HG03432 (cell line): ENCODE data around the gene NOC2L.

Source experiments
- ATAC-seq: cut with Tn5 transposase; IDR thresholded peaks from one replicate; pipeline ENCODE4 v1.9.1; 2021; ENCODE audit warnings: mild to moderate bottlenecking, moderate library complexity; ENCODE audit not compliant: unreplicated experiment

Gene NOC2L

DNA sequence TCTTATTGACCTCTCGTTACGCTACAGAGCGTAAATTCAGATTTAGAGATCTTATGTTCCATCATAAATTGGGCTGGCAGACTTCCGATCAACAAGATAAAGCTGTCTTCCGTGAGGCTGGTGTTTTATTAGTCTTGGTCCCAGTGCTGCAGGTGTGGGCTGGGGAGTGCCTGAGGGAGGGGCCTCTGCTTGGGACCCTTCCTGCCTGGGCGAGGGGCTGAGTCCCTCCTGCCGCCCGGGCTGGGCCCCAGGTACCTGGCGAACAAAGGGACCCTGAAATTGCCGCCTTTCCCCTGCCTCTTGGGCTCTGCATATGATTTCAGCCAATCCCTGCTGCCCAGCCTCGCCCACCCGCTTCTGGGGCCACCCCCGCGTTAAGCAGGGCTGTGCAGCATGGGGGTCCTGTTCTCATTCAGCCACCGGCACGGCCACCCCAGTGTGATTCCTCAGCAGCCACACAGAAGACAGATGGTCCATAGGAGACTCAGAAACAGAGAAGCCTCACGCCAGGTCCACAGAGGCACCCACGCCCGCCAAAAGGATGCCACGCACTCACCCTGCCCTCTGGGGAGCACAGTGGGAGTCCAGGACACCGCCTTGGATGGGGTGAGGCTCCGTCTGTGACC, 41.5 kb downstream of the NOC2L start:
- ATAC-seq, result no peak

DNA sequence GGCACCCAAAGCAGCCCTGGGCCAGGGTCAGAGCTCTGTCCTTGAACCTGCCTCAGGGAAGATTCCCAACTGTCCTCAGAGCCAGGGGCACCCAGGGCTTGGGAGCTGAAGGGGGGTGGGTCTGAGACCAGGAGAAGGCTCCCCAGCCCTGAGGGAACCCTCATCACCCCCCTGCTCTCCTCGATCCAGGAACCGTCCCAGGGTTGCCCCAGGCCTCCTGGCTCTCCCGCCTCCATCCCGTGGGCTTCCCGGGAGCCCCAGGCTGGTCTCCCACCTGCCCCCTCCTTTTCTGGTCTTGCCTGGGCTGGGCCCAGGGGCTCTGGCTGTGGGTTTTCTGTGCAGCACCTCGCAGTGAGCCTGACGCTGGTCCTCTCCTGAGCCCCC, 42.0 kb downstream of the NOC2L start:
- no peak for ATAC-seq

DNA sequence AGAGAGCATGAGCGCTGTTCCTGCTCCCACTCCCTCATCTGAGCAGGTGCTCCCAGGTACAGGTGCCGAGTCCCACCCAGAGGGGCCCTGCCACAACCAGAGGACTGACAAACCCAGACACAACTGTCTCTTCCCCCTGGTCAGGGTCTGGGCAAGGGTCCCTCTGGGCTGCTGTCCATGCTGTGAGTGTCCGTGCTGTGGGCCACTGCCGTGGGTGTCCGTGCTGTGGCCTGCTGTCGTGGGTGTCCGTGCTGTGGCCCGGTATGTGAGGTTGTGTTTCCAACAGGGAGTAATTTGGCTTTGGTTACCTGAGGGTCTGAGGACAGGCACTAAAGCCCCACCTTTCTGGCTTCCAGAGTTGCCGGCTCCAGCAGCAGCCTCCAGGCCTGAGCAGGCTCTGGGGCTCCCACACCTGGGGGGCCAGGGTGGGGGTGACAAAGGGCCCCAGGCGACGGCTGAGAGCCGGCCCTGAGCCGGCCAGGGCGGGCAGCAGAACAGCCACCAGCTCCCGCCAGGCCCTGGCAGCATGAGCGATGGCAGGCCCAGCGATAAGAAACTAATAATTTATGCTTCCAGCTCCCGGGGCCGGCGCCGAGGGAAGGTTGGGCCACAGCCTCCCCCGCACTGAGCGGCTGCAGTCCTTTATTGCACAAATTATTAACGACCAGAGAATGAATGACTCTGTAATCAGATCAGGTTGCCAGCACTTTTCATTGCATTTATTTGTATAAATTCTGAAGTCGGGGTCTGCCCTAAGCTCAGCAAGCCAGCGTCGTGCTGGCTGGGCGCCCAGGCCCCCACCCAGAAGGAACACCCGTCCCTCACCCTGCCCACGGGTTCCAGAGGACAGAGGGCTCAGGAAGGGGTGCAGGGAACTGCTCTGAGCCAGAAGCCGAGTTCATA, 42.6 kb downstream of the NOC2L start:
- ATAC-seq, result no peak

DNA sequence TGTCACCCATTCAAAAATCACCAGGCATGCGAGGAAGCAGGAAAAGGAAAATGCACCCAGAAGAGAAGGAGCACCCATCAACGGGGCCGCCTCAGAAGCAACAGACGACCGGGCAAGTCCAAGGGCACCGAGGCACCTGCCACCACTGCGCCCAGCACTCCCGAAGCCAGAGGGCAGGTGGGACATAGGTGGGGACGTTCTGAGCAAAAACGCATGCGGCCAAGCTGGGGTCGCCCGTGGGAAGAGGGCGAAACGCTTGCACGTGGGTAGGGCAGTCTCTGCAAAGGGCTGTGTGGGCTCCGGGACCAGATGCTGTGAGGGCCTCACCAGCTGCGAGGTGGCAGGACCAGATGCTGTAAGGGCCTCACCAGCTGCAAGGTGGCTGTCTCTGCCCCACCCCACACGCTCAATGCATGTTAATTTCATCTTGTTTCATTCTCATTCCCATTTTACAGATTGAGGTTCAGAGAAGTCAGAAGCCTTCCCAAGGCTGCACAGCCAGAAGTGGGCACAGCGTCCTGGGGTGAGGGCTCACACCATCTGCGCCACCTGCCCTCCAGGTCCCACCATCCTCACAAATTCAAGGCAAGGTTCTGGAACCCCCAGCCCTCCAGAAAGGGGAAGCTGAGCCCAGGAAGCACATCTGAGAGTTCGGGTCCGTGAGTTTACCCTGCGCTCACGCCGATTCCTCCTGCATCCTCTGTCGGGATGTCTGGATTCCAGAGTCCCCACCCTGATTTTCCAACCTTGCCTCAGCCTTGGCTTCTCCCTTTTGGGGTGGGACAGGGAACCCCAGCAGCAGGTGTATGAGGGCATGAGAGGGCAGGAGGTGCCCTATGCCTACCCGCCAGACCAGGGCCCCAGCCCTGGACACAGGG, 43.5 kb downstream of the NOC2L start:
- ATAC-seq, result no peak

DNA sequence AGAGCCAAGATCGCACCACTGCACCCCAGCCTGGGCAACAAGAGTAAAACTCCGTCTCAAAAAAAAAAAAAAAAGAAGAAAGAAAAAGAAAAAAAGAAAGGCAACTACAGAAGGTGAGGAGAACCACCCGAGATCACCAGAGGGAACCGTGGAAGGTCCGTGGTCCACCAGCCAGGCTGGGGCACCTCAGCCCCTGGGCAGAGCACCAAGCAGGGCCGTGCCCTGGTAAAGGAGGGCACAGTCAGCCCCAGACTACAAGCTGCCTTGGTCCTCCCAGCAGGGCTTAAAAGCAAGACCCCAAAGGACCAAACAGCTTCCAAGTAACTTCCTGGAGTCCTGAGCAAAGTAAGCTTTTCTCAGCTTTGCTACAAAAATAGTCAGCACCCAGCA, 44.2 kb downstream of the NOC2L start:
- no peak for ATAC-seq

DNA sequence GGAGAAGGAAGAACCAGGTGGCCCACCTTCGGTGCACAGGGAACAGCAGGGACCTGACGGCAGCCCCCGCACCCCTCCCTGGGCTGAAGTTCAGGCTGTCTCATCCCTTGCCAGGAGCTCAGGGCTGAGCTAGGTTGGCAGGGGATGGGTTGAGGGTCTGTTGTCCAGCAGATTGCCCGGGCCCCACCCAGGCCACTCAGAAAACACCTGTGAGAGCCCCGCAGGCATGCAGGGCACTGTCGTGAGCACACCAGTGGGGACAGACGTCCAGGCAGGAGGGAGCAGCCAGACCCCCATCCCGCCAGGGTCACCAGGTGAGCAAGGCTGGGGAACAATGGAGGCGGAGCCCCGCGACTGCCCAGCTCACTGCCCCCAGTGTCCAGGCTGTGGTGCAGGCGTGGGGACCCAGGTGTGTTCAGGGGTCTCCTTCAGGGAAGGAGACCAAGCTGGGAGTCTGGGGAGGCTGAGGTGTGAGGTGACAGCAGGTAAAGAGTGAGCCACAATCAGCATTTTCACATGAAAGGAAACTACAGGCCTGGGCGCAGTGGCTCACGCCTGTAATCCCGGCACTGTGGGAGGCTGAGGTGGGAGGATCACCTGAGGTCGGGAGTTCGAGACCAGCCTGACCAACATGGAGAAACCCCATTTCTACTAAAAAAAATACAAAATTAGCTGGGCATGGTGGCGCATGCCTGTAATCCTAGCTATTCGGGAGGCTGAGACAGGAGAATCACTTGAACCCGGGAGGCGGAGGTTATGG, 44.7 kb downstream of the NOC2L start:
- ATAC-seq, result no peak

DNA sequence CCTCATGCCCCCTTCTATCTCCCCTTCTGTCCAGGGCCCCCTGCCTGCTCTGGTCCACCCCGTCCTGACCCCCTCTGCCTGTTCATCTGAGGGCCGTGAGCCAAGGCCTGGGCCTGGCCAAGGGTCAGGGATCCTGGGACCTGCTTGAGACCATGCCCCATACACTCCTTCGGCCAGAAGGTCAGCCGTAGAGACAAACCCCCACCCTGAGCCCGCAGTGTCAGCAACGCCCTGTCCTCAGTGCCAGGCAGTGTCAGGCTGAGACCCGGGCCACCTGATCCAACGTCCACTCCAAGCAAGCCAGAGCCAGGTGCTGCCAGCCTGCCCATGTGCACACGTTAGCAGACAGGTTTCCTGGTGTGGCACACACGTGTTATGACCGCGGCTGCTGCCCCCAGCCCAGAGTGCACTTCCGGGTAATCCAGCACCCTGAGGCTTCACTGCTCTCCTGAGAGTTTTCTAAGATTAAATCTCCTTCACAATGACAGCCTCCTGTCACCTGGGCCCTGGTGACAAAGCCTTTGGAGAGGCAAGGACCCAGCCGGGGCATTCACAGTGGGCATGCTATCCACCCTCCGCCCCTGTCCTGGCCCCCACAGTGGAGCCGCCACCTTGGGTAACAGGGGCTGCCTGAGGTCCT, 45.4 kb downstream of the NOC2L start:
- ATAC-seq, result no peak

DNA sequence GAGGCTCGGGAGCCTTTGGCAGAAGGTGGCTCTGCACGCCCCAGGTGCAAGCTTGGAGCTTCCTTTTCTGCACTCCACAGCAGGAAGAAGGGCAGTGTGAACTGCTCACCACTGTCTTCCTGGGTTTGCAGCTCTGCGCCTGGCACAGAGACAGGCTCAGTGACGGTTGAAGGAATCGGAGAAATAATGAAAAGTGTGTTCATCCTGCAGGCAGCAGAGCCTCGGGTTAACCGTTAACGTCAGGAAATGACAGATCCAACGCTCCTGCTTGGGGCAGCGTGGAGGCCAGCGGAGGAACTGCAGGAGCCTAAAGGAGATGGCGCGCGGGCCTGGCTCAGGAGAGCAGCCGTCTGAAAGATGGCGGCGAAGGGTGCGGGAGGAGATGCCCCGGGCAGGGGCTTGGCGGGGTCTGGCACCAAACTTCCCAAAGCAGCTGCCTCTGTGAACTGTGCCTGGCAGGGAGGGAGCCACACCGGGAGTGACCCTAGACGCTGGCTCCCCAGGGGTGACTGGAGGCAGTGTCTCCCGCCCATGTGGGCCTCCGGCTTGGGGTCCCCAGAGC, 46.2 kb downstream of the NOC2L start:
- ATAC-seq, result no peak

DNA sequence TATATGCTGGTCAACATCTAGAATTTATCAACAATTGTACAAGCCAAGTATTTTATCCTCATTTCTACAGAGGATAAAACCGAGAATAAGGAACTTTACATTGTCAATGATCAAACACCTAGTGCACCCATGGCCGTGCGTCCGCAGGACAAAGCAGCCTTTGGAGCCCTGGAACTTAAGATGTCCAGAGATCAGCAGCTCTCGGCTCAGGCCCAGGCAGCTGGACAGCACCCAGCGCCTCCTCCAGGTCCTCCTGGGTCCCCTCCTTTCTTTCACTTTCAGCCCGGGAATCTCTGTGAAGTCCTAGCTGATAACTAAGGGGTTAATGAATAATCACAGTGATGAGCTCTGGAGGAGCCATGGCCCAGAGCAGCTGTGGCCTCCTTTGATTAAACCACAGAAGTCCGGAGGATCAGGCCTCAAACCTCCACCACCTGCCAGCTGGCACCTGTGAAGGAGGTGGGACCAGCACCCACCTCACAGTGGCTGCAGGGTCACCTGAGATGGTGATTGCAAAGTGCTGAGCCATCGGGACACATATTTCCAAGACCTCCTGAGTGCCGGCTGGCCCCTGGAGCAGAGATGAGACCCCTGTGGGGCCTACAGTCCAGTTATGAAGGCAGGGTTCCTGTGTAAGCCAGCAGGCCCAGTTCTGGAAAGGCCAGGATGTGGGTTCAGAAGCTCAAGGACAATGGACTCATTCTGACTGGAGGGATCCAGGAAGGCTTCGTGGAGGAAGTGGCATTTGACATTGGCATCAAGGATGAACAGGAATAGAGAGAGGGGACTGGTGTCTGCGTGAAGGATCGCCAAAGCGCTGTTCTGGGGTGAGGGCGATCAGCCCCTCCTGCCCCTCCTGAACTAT, 46.9 kb downstream of the NOC2L start:
- ATAC-seq, result no peak

DNA sequence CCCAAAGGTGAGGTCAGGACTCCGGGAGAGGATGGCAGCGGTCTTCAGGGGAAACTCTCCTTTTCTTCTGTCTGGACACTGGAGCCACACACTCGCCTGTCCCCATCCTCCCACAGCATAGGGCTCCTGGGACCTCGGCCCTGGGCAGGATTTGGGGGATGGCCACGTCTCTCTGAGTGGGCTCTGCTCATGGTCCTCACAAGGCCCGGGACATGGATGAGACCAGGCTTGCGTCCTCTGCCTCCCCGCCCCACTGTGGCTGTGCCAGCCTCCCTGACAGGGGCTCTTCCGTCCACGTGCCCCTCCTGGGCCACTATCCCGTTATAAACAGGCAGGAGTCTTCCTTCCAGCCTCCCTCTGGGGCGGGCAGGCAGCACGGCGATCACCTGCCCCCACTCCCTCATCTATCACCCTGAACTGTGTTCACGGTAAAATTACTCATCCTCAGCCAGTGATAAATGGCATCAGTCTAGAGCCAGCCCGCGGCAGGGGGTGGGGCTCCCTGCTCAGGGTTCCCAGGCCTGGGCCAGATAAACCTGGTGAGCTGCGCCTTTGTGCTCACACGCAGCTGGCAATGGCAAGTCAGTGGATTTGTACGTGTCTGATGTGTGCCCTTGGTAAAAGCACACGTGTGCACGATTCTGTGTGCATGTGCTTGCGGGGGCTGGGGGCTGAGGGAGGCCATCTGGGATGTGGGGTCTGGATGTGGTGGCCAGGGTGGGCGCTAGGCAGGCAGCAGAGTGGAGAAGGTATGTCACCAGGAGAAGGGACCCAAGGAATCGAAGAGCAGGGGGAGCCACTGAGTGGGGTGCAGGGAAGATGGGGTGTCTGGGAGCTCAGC, 48.0 kb downstream of the NOC2L start:
- no peak for ATAC-seq

DNA sequence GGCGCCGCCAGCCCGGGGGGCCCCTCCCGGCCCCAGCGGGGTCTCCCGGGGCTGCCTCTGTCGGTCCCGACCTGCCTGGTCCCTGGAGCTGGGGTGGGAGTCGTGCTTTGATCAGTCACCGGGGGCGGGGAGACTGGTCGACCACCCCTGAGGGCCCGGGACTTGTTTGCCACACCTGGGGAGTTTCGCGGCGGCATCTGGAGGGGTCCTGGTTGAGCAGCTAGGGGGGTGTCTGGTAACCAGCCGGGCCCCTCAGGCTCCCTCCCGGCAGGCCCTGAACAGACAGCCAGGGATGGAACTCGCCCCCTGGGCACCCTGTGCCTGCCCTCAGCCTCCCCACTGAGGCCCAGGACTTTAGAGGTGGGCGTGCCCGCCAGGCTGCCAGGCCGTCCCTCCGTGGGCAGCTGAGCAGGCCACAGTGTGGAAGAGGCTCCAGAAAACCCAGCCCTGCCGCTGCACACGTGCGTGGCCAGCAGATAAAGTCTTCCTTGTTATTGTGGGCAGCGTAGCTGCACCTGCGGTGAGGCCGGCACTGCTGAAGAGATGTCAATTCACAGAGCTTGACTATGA, 48.7 kb downstream of the NOC2L start:
- no peak for ATAC-seq

DNA sequence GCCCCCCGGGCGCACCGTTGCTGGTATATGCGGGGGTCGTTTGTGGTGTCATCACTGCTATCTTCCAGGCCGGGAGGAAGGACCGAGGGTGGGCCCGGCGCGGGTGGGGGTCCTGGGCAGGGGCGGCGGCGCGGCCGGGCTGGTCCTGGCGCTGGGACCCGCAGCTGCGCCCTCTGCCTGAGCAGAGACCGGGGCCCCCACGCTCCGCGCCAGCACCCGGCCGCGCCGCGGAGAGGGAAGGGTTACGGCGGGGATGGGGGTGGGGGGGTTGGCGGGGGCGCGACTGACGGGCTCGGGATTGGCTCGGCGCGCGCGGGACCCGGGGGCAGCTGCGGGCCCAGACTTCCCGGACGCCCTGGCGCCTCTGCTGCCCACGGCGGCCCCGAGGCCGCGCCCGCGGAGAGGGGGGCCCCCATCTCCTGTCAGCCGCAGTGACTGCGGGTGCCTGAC, 49.2 kb downstream of the NOC2L start:
- ATAC-seq, result no peak

DNA sequence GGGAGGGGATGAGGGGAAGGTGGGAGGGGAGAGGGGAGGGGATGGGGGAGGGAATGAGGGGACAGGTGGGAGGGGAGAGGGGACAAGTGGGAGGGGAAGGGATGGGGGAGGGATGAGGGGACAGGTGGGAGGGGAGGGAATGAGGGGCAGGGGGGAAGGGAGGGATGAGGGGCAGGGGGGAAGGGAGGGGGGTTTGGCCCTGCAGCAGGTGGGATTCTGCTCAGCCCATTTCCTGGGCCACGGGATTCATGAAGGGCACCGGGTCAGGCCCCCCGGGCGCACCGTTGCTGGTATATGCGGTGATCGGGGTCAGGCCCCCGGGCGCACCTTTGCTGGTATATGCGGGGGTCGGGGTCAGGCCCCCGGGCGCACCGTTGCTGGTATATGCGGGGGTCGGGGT, 50.4 kb downstream of the NOC2L start:
- no peak for ATAC-seq

DNA sequence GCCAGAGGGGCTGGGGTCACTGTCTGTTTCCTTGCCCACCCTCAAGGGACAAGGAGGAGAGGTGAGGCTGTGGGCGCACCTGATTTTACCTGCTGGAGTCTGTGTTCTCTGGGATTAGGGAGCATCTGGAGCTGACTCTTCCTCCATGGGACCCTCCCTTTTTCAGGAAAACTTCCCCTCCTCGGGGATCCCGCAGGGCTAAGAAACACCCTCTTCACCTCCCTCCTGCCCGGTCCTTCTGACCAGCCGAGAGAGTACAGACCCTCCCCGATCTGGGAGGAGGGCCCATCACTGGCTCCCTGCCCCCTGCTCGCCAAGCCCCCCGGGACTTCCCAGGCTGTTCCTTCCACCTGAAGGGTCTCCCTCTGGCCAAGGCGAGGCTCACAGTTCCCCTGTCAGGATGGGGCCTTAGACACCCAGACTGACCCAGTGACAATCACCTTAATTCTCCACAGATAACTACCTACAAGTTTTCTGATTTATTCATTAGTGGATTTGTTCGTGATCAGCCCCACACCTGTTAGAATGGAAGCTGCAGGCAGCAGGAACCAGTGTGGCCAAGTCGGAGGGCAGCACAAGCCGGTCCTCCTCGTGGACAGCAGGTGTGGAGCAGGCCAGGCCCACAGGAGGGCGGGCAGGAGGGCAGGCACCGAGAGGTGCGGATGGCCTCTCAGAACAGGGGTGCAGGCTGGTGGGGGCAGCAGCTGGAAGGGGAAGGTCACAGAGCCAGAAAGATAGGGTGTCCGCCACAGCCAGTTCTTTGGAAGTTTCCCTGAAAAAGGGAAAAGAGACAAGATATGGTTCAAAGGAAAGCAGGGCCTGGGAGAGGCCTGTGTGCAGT, 51.2 kb downstream of the NOC2L start:
- no peak for ATAC-seq

DNA sequence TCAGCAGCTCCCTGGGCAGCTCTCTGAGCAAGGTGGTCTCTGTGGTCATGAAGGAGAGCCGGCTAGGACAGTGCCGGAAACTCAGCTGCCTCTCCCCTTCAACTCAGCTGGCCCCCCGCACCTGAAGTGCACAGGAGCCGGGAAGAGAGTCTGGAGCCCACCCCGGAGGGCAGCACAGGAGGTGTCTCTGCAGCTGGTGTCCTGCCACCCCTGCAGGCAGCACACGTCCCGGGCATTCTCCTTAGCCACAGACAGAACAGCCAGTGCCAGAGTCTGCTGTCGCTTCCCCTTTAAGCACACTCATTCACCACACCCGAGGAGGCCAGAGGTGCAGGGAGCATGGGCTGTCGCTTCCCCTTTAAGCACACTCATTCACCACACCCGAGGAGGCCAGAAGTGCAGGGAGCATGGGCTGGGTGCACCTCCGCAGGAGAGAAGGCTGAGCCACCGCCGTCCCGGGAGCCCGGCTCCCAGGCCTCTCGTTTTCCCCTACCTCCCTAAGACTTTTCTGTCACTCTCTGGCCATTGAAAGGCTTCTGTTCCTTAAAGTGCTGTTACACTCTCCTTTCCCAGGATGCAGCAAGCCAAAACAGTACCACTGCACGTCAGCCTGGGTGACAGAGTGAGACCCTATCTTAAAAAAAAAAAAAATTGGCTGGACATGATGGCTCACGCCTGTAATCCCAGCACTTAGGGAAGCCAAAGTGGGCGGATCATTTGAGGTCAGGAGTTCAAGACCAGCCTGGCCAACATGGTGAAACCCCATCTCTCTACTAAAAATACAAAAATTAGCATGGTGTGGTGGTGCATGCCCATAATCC, 52.2 kb downstream of the NOC2L start:
- no peak for ATAC-seq
